SK-N-SH treated with all-trans-retinoic acid at 6 μM for 48 hours (cell line): Measurements from ENCODE around the gene SLC30A10.

Experiments used
- CSDC2 ChIP-seq: fragments of 250-450 bp; sonication (Bioruptor Pico); IDR thresholded peaks from 2 replicates; pipeline ENCODE4 v1.5.0; 2020; ENCODE audit warnings: mild to moderate bottlenecking, moderate library complexity
- ISL1 ChIP-seq: fragments of 250-450 bp; sonication (Bioruptor Pico); IDR thresholded peaks from 2 replicates; pipeline ENCODE4 v2.1.2; 2022; ENCODE audit warnings: mild to moderate bottlenecking, moderate library complexity
- PPARA ChIP-seq: fragments of 250-450 bp; sonication (Bioruptor Pico); IDR thresholded peaks from 2 replicates; pipeline ENCODE4 v1.5.0; 2020; ENCODE audit warnings: mild to moderate bottlenecking, borderline replicate concordance
- TOX ChIP-seq: fragments of 250-450 bp; sonication (Bioruptor Pico); IDR thresholded peaks from 2 replicates; pipeline ENCODE4 v1.8.0; 2021; ENCODE audit warnings: mild to moderate bottlenecking, moderate library complexity, borderline replicate concordance
- ZC3H10 ChIP-seq: fragments of 250-450 bp; sonication (Bioruptor Pico); IDR thresholded peaks from 2 replicates; pipeline ENCODE4 v1.5.1; 2021; ENCODE audit warnings: mild to moderate bottlenecking, moderate library complexity
- ZFP30 ChIP-seq: fragments of 450-650 bp; formaldehyde crosslinking; IDR thresholded peaks from 2 replicates; pipeline ENCODE4 v1.5.0; 2022; ENCODE audit warnings: mild to moderate bottlenecking, moderate library complexity

DNA sequence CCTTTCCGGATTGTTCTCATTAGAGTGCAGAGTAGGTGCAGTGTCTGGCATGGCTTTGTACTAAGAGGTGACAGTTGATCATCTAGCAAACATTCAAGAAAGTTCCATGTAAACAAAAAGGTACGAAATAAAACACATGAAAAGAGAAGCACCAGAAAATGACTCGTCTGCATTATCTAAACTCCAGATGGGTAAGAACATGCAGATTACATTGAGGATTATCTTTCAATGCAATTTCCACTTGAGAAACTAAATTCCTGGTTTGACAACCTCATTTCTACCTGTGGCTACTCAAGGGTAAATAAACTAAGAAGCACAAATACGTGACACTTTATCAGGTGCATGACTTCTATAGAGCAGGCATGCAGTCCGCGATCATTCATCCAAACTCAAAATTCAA is 17.6 kb downstream of the SLC30A10 start:
- TF ChIP-seq TOX (CRISPR knock-in tag) (no peak), CSDC2 (CRISPR knock-in tag) (no peak), ZFP30 (no peak), ZC3H10 (CRISPR knock-in tag) (no peak), ISL1 (no peak), PPARA (CRISPR knock-in tag) (no peak)
